ENCODE data around the gene POLR2E. TPM values are rescaled to one million over a fixed set of nuclear protein-coding genes. Genes with fewer than 3 reads are reported as not detected.

The POLR2E gene
- total and polyA plus RNA-seq, 2 of the 13 experiments (the other 11 are each of a cell fraction or from before 2014, with no cell fraction given) = 140 to 272 TPM

GRCh38 chr19:1064661-1065605, 30.2 kb downstream of the POLR2E start (continued):
- TF ChIP-seq AGO2 (optimal IDR thresholded peaks at IDR 0.05; ENCODE audit: low read depth, low read length) (no peak), MEIS2 (CRISPR knock-in tag; IDR thresholded peaks at IDR 0.05) (peak; percentile 31; the same call in 1 of the 2 replicates), MAX (IDR thresholded peaks at IDR 0.05) (peak; percentile 91), FLYWCH1 (CRISPR knock-in tag; IDR thresholded peaks at IDR 0.05) (peak; percentile 73; the same call in 1 of the 2 replicates), ZNF225 (CRISPR knock-in tag; IDR thresholded peaks at IDR 0.05) (no peak), MXI1 (IDR thresholded peaks at IDR 0.05; ENCODE audit: borderline replicate concordance, low read depth, low read length) (peak; percentile 53; the same call in 1 of the 3 replicates), GRHL1 (CRISPR knock-in tag; conservative IDR thresholded peaks at IDR 0.05) (no peak), JUN (CRISPR knock-in tag; IDR thresholded peaks at IDR 0.05) (no peak), AGO1 (IDR thresholded peaks at IDR 0.05; ENCODE audit: low read depth, low read length, poor library complexity, severe bottlenecking) (peak; percentile 91), ZNF407 (CRISPR knock-in tag; IDR thresholded peaks at IDR 0.05; ENCODE audit: not compliant biosample characterization) (no peak), DNMT1 (CRISPR knock-in tag; IDR thresholded peaks at IDR 0.05) (no peak; the same call in 1 of the 2 replicates), POLR2A (IDR thresholded peaks at IDR 0.05; ENCODE audit: insufficient read depth in 1 of 2, low read depth in 2 of 2, low read length in 2 of 2) (no peak), ZBTB8A (CRISPR knock-in tag; IDR thresholded peaks at IDR 0.05; ENCODE audit: borderline replicate concordance, low read depth) (no peak), NR3C1 (CRISPR knock-in tag; IDR thresholded peaks at IDR 0.05) (no peak), ZSCAN21 (CRISPR knock-in tag; IDR thresholded peaks at IDR 0.05; ENCODE audit: borderline replicate concordance) (0 out of 2 replicates have a peak, but pooled peaks have one; percentile 20), ZNF768 (CRISPR knock-in tag; IDR thresholded peaks at IDR 0.05) (0 out of 2 replicates have a peak, but pooled peaks have one; percentile 56)
